Neural cell (in vitro differentiated cells): ENCODE measurements around the gene SPEM1. TPM values are rescaled to one million over a fixed set of nuclear protein-coding genes. Genes with fewer than 3 reads are reported as not detected.

Experiments
- H2AFZ ChIP-seq: fragments of 200-600, 300-800 bp; sonication (generic), shearing (Covaris generic); 2 replicates; pipeline ENCODE4 v1.6.0; 2014; ENCODE audit warnings: low read depth, mild to moderate bottlenecking, antibody characterized with exemption, low read length, moderate library complexity
- H3F3A ChIP-seq: fragments of 200-600 bp; shearing (Covaris generic); 2 replicates; pipeline ENCODE4 v1.6.1; 2016; ENCODE audit warnings: mild to moderate bottlenecking, moderate library complexity, mixed read lengths, antibody characterized with exemption, low read length; ENCODE audit not compliant: insufficient read depth, poor library complexity, severe bottlenecking
- H3K27ac ChIP-seq: fragments of 200-600, 300-800 bp; sonication (generic), shearing (Covaris generic); 2 replicates; pipeline ENCODE4 v1.5.1; 2014; ENCODE audit warnings: mild to moderate bottlenecking, low read length, moderate library complexity
- H3K27me3 ChIP-seq: fragments of 300-800, 200-600 bp; sonication (generic), shearing (Covaris generic); 2 replicates; pipeline ENCODE4 v1.6.0; 2014; ENCODE audit warnings: mild to moderate bottlenecking, low read depth, low read length, moderate library complexity; ENCODE audit not compliant: insufficient read depth
- H3K36me3 ChIP-seq: fragments of 300-800, 200-600 bp; sonication (generic), shearing (Covaris generic); 2 replicates; pipeline ENCODE4 v1.5.1; 2014; ENCODE audit warnings: mild to moderate bottlenecking, antibody characterized with exemption, low read length, moderate library complexity; ENCODE audit not compliant: insufficient read depth
- H3K4me2 ChIP-seq: fragments of 300-800, 200-600 bp; sonication (generic), shearing (Covaris generic); 2 replicates; pipeline ENCODE4 v1.6.0; 2014; ENCODE audit warnings: mild to moderate bottlenecking, low read length
- H3K4me3 ChIP-seq: fragments of 300-800, 200-600 bp; sonication (generic), shearing (Covaris generic); 2 replicates; pipeline ENCODE4 v1.5.1; 2014; ENCODE audit warnings: mild to moderate bottlenecking, low read length, moderate library complexity
- H3K79me2 ChIP-seq: fragments of 200-600 bp; shearing (Covaris generic); replicated peaks from 2 replicates; pipeline ENCODE4 v1.6.0; 2014; ENCODE audit warnings: mild to moderate bottlenecking, low read length, moderate library complexity; ENCODE audit not compliant: insufficient read depth
- H3K9ac ChIP-seq: fragments of 300-800, 200-600 bp; sonication (generic), shearing (Covaris generic); 2 replicates; pipeline ENCODE4 v1.6.1; 2016; ENCODE audit warnings: mild to moderate bottlenecking, low read length, mixed read lengths
- H3K9me2 ChIP-seq: fragments of 200-600 bp; shearing (Covaris generic); 2 replicates; pipeline ENCODE4 v1.6.1; 2016; ENCODE audit warnings: mild to moderate bottlenecking, low read length, mixed read lengths; ENCODE audit not compliant: insufficient read depth
- H3K9me3 ChIP-seq: fragments of 200-600, 300-800 bp; sonication (generic), shearing (Covaris generic); 2 replicates; pipeline ENCODE4 v1.6.1; 2016; ENCODE audit warnings: mild to moderate bottlenecking, mixed run types, low read length, moderate library complexity, mixed read lengths
- H4K20me1 ChIP-seq: fragments of 200-600 bp; shearing (Covaris generic); 2 replicates; pipeline ENCODE4 v1.6.1; 2016; ENCODE audit warnings: mild to moderate bottlenecking, mixed run types; ENCODE audit not compliant: insufficient read depth
- CTCF ChIP-seq: fragments of 450-650 bp; IDR thresholded peaks from 2 replicates; pipeline ENCODE4 v1.5.1; 2014; ENCODE audit warnings: antibody characterized with exemption, mild to moderate bottlenecking, moderate library complexity; ENCODE audit not compliant: poor library complexity, severe bottlenecking
- EP300 ChIP-seq: fragments of 450-650 bp; conservative IDR thresholded peaks from 2 replicates; pipeline ENCODE4 v1.6.1; 2014; ENCODE audit warnings: antibody characterized with exemption, mild to moderate bottlenecking, moderate library complexity; ENCODE audit not compliant: poor library complexity, severe bottlenecking
- EZH2 ChIP-seq: fragments of 200-600, 300-800 bp; shearing (Covaris generic), sonication (generic); IDR thresholded peaks from 2 replicates; pipeline ENCODE4 v1.6.1; 2014; ENCODE audit warnings: antibody characterized with exemption, low read length, borderline replicate concordance, mild to moderate bottlenecking; ENCODE audit not compliant: insufficient read depth, poor library complexity, severe bottlenecking
- MXI1 ChIP-seq: fragments of 450-650 bp; conservative IDR thresholded peaks from 2 replicates; pipeline ENCODE4 v1.6.1; 2014; ENCODE audit warnings: antibody characterized with exemption, mild to moderate bottlenecking; ENCODE audit not compliant: poor library complexity, severe bottlenecking
- POLR2AphosphoS5 ChIP-seq: IDR thresholded peaks from 2 replicates; pipeline ENCODE4 v1.6.1; 2012
- RAD21 ChIP-seq: fragments of 450-650 bp; conservative IDR thresholded peaks from 2 replicates; pipeline ENCODE4 v1.6.1; 2014; ENCODE audit warnings: antibody characterized with exemption, mild to moderate bottlenecking, moderate library complexity
- REST ChIP-seq: IDR thresholded peaks from 2 replicates; pipeline ENCODE4 v1.6.1; 2012; ENCODE audit warnings: borderline replicate concordance
- SMC3 ChIP-seq: fragments of 450-650 bp; conservative IDR thresholded peaks from 2 replicates; pipeline ENCODE4 v1.6.1; 2014; ENCODE audit warnings: antibody characterized with exemption, mild to moderate bottlenecking, moderate library complexity; ENCODE audit not compliant: poor library complexity
- TAF1 ChIP-seq: IDR thresholded peaks from 2 replicates; pipeline ENCODE4 v1.6.1; 2012; ENCODE audit warnings: low read depth
- polyA plus RNA-seq: library from polyadenylated mRNA; depleted of rRNA; stranded (reverse); fragments of >200 nt; gene quantifications from 2 replicates; pipeline ENCODE4 v1.2.3, GENCODE V29; 2014

SPEM1 gene
- polyA plus RNA-seq, 1 donor from 2014 or later: not detected

GRCh38 chr17:7425316-7425715, 5.2 kb downstream of the SPEM1 start, which contains the start of gene SPEM2:
TSS of gene SPEM2 (plus strand) at chr17:7425616. CDS start at chr17:7425689, 73 bp downstream.
- Histone ChIP-seq H3K36me3 (no peaks in the 10 kb centered on the region), H3K9me3 (no peaks in the 10 kb centered on the region), H3K27ac (no peak within 1 kb of the TSS), H3F3A (no peaks in the 10 kb centered on the region), H3K9ac (no peak within 1 kb of the TSS), H3K4me2 (no peak within 1 kb of the TSS), H3K4me3 (no peak within 1 kb of the TSS), H3K79me2 (no peaks in the 10 kb centered on the region), H4K20me1 (no peaks in the 10 kb centered on the region), H3K9me2 (no peaks in the 10 kb centered on the region), H3K27me3 (no peaks in the 10 kb centered on the region), H2AFZ (no peak within 1 kb of the TSS)
- TF ChIP-seq REST (no peak), EZH2 (no peak), POLR2AphosphoS5 (no peak), MXI1 (no peak), CTCF (no peak), EP300 (no peak), TAF1 (no peak), RAD21 (no peak), SMC3 (no peak)

- Histone ChIP-seq H3K4me3 (no peak overlapping the region), H3K4me2 (no peak overlapping the region), H3K79me2 (no peaks in the 10 kb centered on the region), H4K20me1 (no peaks in the 10 kb centered on the region), H2AFZ (no peak overlapping the region), H3K9me3 (no peaks in the 10 kb centered on the region), H3K36me3 (no peaks in the 10 kb centered on the region), H3K9me2 (no peaks in the 10 kb centered on the region), H3K9ac (no peak overlapping the region), H3K27me3 (no peaks in the 10 kb centered on the region), H3F3A (no peaks in the 10 kb centered on the region), H3K27ac (no peak overlapping the region)
- no peak for TF ChIP-seq CTCF
- no peak for TF ChIP-seq EZH2
- no peak for TF ChIP-seq SMC3
- no peak for TF ChIP-seq POLR2AphosphoS5
- no peak for TF ChIP-seq TAF1
- no peak for TF ChIP-seq MXI1
- no peak for TF ChIP-seq REST
- TF ChIP-seq EP300: no peak
- TF ChIP-seq RAD21: no peak
Measured at GRCh38 chr17:7425756-7426155, 5.6 kb downstream of the SPEM1 start.
